ENCODE results near the gene MRPS6.

DNA sequence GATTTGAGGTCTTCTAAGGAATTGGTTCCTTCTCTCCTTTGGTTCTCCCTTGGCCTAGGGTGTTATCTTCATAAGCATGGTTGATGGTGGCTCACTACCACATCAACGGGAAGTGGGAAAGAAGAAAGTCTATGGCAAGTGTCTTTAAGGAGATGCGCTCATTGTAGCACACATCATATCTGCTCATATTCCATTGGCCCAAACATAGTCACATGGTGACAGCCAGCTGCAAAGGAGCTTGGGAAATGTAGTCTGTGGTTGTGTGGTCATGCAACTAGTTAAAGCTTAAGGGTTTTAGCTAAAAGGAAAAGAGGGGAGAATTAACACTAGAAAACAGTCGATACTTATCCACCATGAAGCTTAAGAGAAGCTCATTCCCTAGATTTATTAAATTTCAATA lies 11.4 kb upstream of the MRPS6 start:
- no peak for TF ChIP-seq POLR2A (IDR thresholded peaks at IDR 0.05; ENCODE audit: low read depth, low read length)
- no peak for TF ChIP-seq TAF1 (IDR thresholded peaks at IDR 0.05; ENCODE audit: low read depth, low read length)
- TF ChIP-seq POLR2AphosphoS5 (IDR thresholded peaks at IDR 0.05; ENCODE audit: low read depth, low read length): no peak
- TF ChIP-seq POU2F2 (IDR thresholded peaks at IDR 0.05; ENCODE audit: low read depth, low read length): no peak
